GM12892 (cell line): ENCODE measurements around the gene GSK3B.

Source experiments
- DNase-seq: peaks from one replicate; pipeline ENCODE4 v3.0.0; 2011; ENCODE audit not compliant: insufficient read length
- FAIRE-seq: peaks from 2 replicates; lab custom pipeline; 2011; peaks lifted over from hg19 to GRCh38; lab: Jason Lieb, UNC
- POLR2A ChIP-seq: IDR thresholded peaks from 2 replicates; pipeline ENCODE4 v1.6.1; 2011; ENCODE audit warnings: low read depth, low read length, control low read depth
- POLR2AphosphoS5 ChIP-seq: IDR thresholded peaks from 2 replicates; pipeline ENCODE4 v1.6.1; 2011; ENCODE audit warnings: low read depth, low read length, control low read depth
- TAF1 ChIP-seq: IDR thresholded peaks from 2 replicates; pipeline ENCODE4 v1.6.1; 2011; ENCODE audit warnings: low read depth, mild to moderate bottlenecking, control low read depth, low read length, borderline replicate concordance

Gene GSK3B

DNA sequence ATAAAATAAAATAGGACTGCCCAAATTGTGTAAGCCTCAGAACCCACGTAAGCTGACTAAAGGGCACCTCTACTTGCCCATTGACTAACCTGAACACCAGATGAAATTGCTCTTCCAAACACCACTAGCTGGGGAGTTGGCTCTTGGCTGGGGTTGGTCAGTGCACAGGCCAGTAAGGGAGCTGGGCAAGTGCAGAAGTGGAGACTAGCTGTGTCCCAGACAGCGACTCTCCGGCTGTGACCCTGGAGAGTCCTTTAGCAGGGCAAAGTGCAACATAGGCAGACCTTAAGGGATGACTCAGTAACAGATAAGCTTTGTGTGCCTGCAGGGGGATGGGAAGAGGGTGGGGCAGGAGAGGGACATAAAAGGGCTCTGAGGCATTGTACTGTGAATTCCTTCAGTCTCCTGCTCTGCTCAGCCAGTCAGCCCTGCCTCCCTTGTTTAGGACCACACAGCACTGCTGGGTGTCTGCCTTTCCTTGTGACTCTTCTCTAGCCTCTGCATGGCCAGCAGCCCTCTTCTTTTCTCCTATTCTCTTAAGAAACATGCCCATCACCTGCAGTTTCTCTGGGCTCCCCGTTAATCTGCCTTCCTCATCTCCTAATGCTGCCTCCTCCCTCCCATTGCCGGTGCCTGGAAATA, 299.2 kb downstream of the GSK3B start:
- no peak for DNase-seq
- TF ChIP-seq TAF1 = no peak
- no peak for TF ChIP-seq POLR2AphosphoS5
- no peak for TF ChIP-seq POLR2A
- no peak for FAIRE-seq

DNA sequence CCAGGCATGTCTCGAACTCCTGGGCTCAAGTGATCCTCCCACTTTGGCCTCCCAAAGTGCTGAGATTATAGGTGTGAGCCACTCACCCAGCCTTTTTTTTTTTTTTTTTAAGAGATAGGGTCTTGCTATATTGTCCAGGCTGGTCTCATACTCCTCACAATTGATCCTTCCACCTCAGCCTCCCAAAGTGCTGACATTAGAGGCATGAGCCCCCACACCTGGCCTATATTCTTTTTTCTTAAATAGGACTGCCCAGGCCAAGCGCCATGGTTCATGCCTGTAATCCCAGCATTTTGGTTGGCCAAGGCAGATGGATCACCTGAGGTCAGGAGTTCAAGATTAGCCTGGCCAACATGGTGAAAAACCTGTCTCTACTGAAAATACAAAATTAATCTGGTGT, 299.8 kb downstream of the GSK3B start:
- no peak for FAIRE-seq
- TF ChIP-seq POLR2A = no peak
- no peak for TF ChIP-seq TAF1
- no peak for TF ChIP-seq POLR2AphosphoS5
- no peak for DNase-seq

GRCh38 chr3:119792270-119792669, 302.0 kb downstream of the GSK3B start:
- DNase-seq (no peak), FAIRE-seq (no peak)
- TF ChIP-seq POLR2AphosphoS5 = no peak

- TF ChIP-seq POLR2A (no peak), POLR2AphosphoS5 (no peak), TAF1 (no peak)
- DNase-seq = no peak
- FAIRE-seq = no peak
Observed at GRCh38 chr3:119790369-119790768, 303.9 kb downstream of the GSK3B start.

GRCh38 chr3:119786409-119786808, 307.8 kb downstream of the GSK3B start:
- DNase-seq (no peak), FAIRE-seq (no peak)
- TF ChIP-seq TAF1 = no peak
- TF ChIP-seq POLR2AphosphoS5 = no peak
- TF ChIP-seq POLR2A = no peak

GRCh38 chr3:119783883-119784282, 310.4 kb downstream of the GSK3B start:
- TF ChIP-seq POLR2A (no peak), TAF1 (no peak), POLR2AphosphoS5 (no peak)
- DNase-seq = no peak
- FAIRE-seq = no peak

GRCh38 chr3:119783255-119783654, 311.0 kb downstream of the GSK3B start:
- TF ChIP-seq POLR2AphosphoS5 (no peak), TAF1 (no peak), POLR2A (no peak)
- DNase-seq (no peak), FAIRE-seq (no peak)

- no peak for TF ChIP-seq POLR2A
- TF ChIP-seq POLR2AphosphoS5 = no peak
- no peak for TF ChIP-seq TAF1
- DNase-seq = no peak
- FAIRE-seq = no peak
Observed at GRCh38 chr3:119782460-119782859, 311.8 kb downstream of the GSK3B start.

DNA sequence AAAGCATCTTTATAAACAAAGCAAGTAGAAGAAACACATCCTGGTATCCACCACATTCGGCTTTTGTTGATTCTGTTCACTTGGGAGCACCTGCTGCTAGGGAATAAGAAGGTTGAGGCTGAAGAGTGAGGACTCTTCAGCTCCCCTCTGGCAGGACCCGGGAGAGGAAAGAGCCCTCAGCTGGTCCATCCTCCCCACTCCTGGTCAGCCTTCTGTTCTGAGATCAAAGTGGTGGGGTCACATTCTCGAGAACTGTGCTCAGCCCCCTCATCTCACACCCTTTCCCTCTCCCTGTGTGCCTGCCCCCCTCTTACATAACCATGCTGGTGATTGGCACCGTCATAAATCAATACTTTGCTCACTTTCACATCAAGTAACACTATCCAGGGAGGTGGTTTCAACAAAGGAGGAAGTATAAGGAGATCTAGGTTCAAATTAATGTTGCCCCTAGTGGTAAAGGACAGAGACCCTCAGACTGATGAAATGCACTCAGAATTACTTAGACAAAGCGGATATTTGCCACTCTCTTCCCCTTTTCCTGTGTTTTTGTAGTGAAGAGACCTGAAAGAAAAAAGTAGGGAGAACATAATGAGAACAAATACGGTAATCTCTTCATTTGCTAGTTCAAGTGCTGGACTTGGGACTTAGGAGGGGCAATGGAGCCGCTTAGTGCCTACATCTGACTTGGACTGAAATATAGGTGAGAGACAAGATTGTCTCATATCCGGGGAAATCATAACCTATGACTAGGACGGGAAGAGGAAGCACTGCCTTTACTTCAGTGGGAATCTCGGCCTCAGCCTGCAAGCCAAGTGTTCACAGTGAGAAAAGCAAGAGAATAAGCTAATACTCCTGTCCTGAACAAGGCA, 312.7 kb downstream of the GSK3B start, which contains the start of gene NR1I2:
Gene NR1I2, plus strand, starts transcription at position 772 of the 869 bp plus-strand sequence.
- no peak for FAIRE-seq
- TF ChIP-seq POLR2A (no peak), TAF1 (no peak), POLR2AphosphoS5 (no peak)
- DNase-seq = no peak

DNA sequence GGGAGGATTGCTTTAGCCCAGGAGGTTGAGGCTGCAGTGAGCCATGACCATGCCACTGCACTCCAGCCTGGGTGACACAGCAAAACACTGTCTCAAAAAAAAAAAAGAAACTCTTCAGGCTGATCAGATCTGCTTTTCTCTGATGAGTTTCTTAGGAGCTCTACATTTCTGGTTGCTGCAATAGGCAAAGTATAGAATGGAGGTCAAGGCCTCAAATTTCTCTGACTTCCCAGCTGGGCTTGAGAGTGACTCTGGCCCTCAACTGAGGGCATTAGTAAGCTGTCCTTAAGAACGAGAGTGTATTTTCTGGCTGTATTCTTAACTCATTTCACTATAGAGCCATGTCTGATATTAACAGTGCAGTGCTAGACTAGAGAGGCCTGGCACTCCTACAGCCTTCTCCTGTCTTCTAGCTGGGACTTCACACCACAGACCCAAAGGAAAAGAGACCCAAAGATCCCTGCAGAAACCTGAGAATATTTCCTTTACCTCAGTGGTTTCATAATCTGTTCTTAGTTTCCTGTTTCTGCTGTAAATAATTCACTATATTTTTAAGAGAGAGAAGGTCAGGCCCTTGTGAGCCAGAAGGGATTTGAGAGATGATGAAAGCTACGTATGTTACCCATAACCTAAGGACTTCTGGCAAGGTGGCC, 314.4 kb downstream of the GSK3B start:
- DNase-seq (no peak), FAIRE-seq (peak; percentile 64)
- TF ChIP-seq TAF1 (no peak), POLR2AphosphoS5 (no peak), POLR2A (no peak)

DNA sequence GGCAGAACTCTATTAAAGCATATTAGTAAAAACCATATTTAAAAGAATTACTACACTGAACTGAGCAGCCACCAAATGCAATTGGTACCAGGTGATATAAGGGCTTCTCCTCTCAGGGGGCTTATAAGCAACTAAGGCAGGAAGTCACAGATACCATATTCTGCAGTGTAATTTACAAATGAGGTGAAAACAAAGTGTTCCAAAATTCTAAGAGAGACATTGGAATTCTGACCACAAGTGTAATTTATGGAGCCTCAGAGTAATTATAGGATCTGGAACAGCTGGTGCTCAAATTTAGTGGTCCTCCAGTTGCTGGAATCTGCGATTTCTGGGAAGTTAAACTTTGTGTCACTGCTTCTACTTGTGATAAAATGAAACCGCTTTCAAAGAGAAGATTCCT, 315.4 kb downstream of the GSK3B start:
- FAIRE-seq = no peak
- no peak for TF ChIP-seq TAF1
- no peak for TF ChIP-seq POLR2A
- no peak for TF ChIP-seq POLR2AphosphoS5
- DNase-seq = no peak

- peak; percentile 48 for FAIRE-seq
- DNase-seq = no peak
Observed at GRCh38 chr3:119778176-119778575, 316.1 kb downstream of the GSK3B start.

More at GRCh38 chr3:119778176-119778575, 316.1 kb downstream of the GSK3B start:
- no peak for TF ChIP-seq TAF1
- no peak for TF ChIP-seq POLR2AphosphoS5
- TF ChIP-seq POLR2A = no peak
